WTC11 (cell line): ENCODE data around the gene TTLL5.

Experiments used
- ATF1 ChIP-seq: sonication (generic); formaldehyde crosslinking; IDR thresholded peaks from 2 replicates; pipeline ENCODE4 v1.8.1; 2023; ENCODE audit warnings: mild to moderate bottlenecking, moderate library complexity, missing genetic modification reagents
- ATF6 ChIP-seq: sonication (generic); formaldehyde crosslinking; IDR thresholded peaks from 2 replicates; pipeline ENCODE4 v1.8.1; 2023; ENCODE audit warnings: mild to moderate bottlenecking, missing genetic modification reagents
- CREM ChIP-seq: sonication (generic); formaldehyde crosslinking; IDR thresholded peaks from 2 replicates; pipeline ENCODE4 v1.8.1; 2022; ENCODE audit warnings: mild to moderate bottlenecking, missing genetic modification reagents, moderate library complexity
- CTCF ChIP-seq: fragments of 200-600 bp; IDR thresholded peaks from 2 replicates; pipeline ENCODE4 v1.8.0; 2022; ENCODE audit warnings: antibody characterized with exemption
- MAX ChIP-seq: sonication (generic); formaldehyde crosslinking; IDR thresholded peaks from 2 replicates; pipeline ENCODE4 v1.8.0; 2022; ENCODE audit warnings: mild to moderate bottlenecking, missing genetic modification reagents
- NFYB ChIP-seq: sonication (generic); formaldehyde crosslinking; conservative IDR thresholded peaks from 2 replicates; pipeline ENCODE4 v1.8.0; 2022; ENCODE audit warnings: low read depth, missing genetic modification reagents
- NR3C1 ChIP-seq: sonication (generic); formaldehyde crosslinking; conservative IDR thresholded peaks from 2 replicates; pipeline ENCODE4 v1.8.1; 2023; ENCODE audit warnings: low read depth, mild to moderate bottlenecking, missing genetic modification reagents
- RELA ChIP-seq: sonication (generic); formaldehyde crosslinking; IDR thresholded peaks from 2 replicates; pipeline ENCODE4 v1.8.1; 2022; ENCODE audit warnings: missing genetic modification reagents, mild to moderate bottlenecking, borderline replicate concordance
- SP1 ChIP-seq: sonication (generic); formaldehyde crosslinking; conservative IDR thresholded peaks from 2 replicates; pipeline ENCODE4 v1.8.1; 2022; ENCODE audit warnings: missing genetic modification reagents
- TP53 ChIP-seq: sonication (generic); formaldehyde crosslinking; IDR thresholded peaks from 2 replicates; pipeline ENCODE4 v1.8.1; 2023; ENCODE audit warnings: mild to moderate bottlenecking, missing genetic modification reagents
- USF1 ChIP-seq: sonication (generic); formaldehyde crosslinking; IDR thresholded peaks from 2 replicates; pipeline ENCODE4 v1.8.0; 2022; ENCODE audit warnings: mild to moderate bottlenecking, missing genetic modification reagents
- USF2 ChIP-seq: sonication (generic); formaldehyde crosslinking; IDR thresholded peaks from 2 replicates; pipeline ENCODE4 v1.8.1; 2023; ENCODE audit warnings: mild to moderate bottlenecking, missing genetic modification reagents, moderate library complexity
- ZBTB43 ChIP-seq: sonication (generic); formaldehyde crosslinking; IDR thresholded peaks from 2 replicates; pipeline ENCODE4 v1.8.1; 2023; ENCODE audit warnings: mild to moderate bottlenecking, missing genetic modification reagents
- ZNF512 ChIP-seq: sonication (generic); formaldehyde crosslinking; IDR thresholded peaks from 2 replicates; pipeline ENCODE4 v1.8.1; 2022; ENCODE audit warnings: missing genetic modification reagents, borderline replicate concordance

- TF ChIP-seq CTCF (no peak), NR3C1 (CRISPR knock-in tag) (no peak), CREM (no peak), RELA (CRISPR knock-in tag) (no peak), MAX (CRISPR knock-in tag) (no peak), NFYB (no peak), TP53 (CRISPR knock-in tag) (no peak), SP1 (CRISPR knock-in tag) (no peak), ATF6 (no peak), USF2 (CRISPR knock-in tag) (no peak), ZBTB43 (CRISPR knock-in tag) (no peak), USF1 (CRISPR knock-in tag) (no peak), ZNF512 (CRISPR knock-in tag) (no peak), ATF1 (CRISPR knock-in tag) (no peak)
These were observed 252.1 kb downstream of the TTLL5 start for GRCh38 chr14:75913183-75913582.
